Neural progenitor cell (in vitro differentiated cells): ENCODE data around the gene KPNB1. TPM values are rescaled to one million over a fixed set of nuclear protein-coding genes. Genes with fewer than 3 reads are reported as not detected.

Experiments
- DNase-seq: peaks from one replicate; pipeline ENCODE4 v3.0.0-alpha.2; 2016; ENCODE audit warnings: low spot score
- H2AFZ ChIP-seq: fragments of 200-600 bp; sonication (generic); replicated peaks from 2 replicates; pipeline ENCODE4 v1.6.1; 2016; ENCODE audit warnings: antibody characterized with exemption
- H3F3A ChIP-seq: fragments of 200-600 bp; sonication (generic); 2 replicates; pipeline ENCODE4 v1.6.1; 2016; ENCODE audit warnings: antibody characterized with exemption, low read depth
- H3K27ac ChIP-seq: fragments of 200-600 bp; sonication (generic); 2 replicates; pipeline ENCODE4 v1.5.1; 2016; ENCODE audit warnings: mild to moderate bottlenecking
- H3K27me3 ChIP-seq: fragments of 200-600 bp; sonication (generic); 2 replicates; pipeline ENCODE4 v1.6.1; 2016; ENCODE audit warnings: mild to moderate bottlenecking, moderate library complexity
- H3K36me3 ChIP-seq: fragments of 200-600 bp; sonication (generic); 2 replicates; pipeline ENCODE4 v1.5.1; 2016
- H3K4me1 ChIP-seq: fragments of 200-600 bp; sonication (generic); 2 replicates; pipeline ENCODE4 v1.6.1; 2016; ENCODE audit warnings: mixed run types
- H3K4me2 ChIP-seq: fragments of 200-600 bp; sonication (generic); 2 replicates; pipeline ENCODE4 v1.6.1; 2016
- H3K4me3 ChIP-seq: fragments of 200-600 bp; sonication (generic); 2 replicates; pipeline ENCODE4 v1.5.1; 2016
- H3K79me2 ChIP-seq: fragments of 200-600 bp; sonication (generic); 2 replicates; pipeline ENCODE4 v1.6.1; 2016; ENCODE audit warnings: low read depth
- H3K9ac ChIP-seq: fragments of 200-600 bp; sonication (generic); 2 replicates; pipeline ENCODE4 v1.6.1; 2016
- H3K9me3 ChIP-seq: fragments of 200-600 bp; sonication (generic); 2 replicates; pipeline ENCODE4 v1.5.1; 2016; ENCODE audit warnings: low read depth
- H4K20me1 ChIP-seq: fragments of 200-600 bp; sonication (generic); 2 replicates; pipeline ENCODE4 v1.6.1; 2016; ENCODE audit warnings: low read depth
- H3K27ac Mint-ChIP-seq: 3 replicates; pipeline ENCODE4 v1.8.0; 2021; ENCODE audit warnings: mixed read lengths
- H3K27me3 Mint-ChIP-seq: 2 replicates; pipeline ENCODE4 v1.8.0; 2022; ENCODE audit warnings: low read depth, mild to moderate bottlenecking, inconsistent platforms, moderate library complexity, mixed read lengths; ENCODE audit not compliant: insufficient read depth
- H3K36me3 Mint-ChIP-seq: 3 replicates; pipeline ENCODE4 v1.8.0; 2021; ENCODE audit warnings: mixed read lengths
- H3K4me1 Mint-ChIP-seq: 3 replicates; pipeline ENCODE4 v1.8.0; 2021; ENCODE audit warnings: mixed read lengths
- H3K4me3 Mint-ChIP-seq: 3 replicates; pipeline ENCODE4 v1.8.0; 2021; ENCODE audit warnings: mild to moderate bottlenecking, moderate library complexity, mixed read lengths
- H3K9me3 Mint-ChIP-seq: 3 replicates; pipeline ENCODE4 v1.8.0; 2020; ENCODE audit warnings: mixed read lengths
- EZH2 ChIP-seq: fragments of 200-600 bp; sonication (generic); IDR thresholded peaks from 2 replicates; pipeline ENCODE4 v1.6.1; 2017; ENCODE audit warnings: antibody characterized with exemption, mild to moderate bottlenecking, moderate library complexity
- EZH2phosphoT487 ChIP-seq: fragments of 200-600 bp; sonication (generic); IDR thresholded peaks from 2 replicates; pipeline ENCODE4 v1.6.1; 2017; ENCODE audit warnings: antibody characterized with exemption
- total RNA-seq: library from RNA; depleted of rRNA; stranded (reverse); fragments of >200 nt; gene quantifications from 2 replicates; pipeline ENCODE4 v1.2.3, GENCODE V29; 2015; ENCODE audit warnings: low replicate concordance
- TF ChIP-seq, protein P1 (sequence below): fragments of 200-600 bp; sonication (generic); IDR thresholded peaks from 2 replicates; pipeline ENCODE4 v1.5.1; 2017; ENCODE audit warnings: antibody characterized with exemption, mild to moderate bottlenecking

KPNB1 gene
- total RNA-seq, 1 donor from 2014 or later = 543 TPM

DNA sequence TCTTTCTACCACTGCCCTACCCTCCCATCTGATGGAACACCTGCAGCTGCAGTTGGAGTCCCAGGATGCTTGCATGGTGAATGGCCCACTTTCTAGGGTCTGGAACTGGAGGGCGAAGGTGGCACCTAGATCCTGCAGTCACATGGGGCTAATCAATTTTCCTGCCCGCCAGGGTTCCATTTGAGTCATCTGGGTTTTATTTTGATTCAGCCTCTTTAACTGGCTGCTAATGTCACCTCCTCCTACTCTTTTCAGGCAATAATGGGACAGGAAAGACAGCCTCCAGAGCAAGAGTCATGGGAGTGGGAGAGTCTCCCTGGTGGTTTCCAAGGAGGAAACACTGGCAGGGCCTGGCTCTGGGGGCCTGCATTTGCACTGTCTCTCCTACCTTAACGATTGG is 40.4 kb downstream of the KPNB1 start:
- no peak overlapping the region for H3K4me2 ChIP-seq
- Mint-ChIP-seq H3K9me3 (no peaks in the 10 kb centered on the region), H3K36me3 (peaks cover 8% of the 10 kb centered on the region), H3K4me1 (peaks cover 37% of the 10 kb centered on the region), H3K27ac (no peak overlapping the region), H3K4me3 (no peak overlapping the region), H3K27me3 (no peaks in the 10 kb centered on the region)
- DNase-seq = no peak
- no peaks in the 10 kb centered on the region for H3K36me3 ChIP-seq
- peaks cover 50% of the 10 kb centered on the region for H3F3A ChIP-seq
- peaks cover 26% of the 10 kb centered on the region for H4K20me1 ChIP-seq
- no peak overlapping the region for H2AFZ ChIP-seq
- H3K9ac ChIP-seq = no peak overlapping the region
- no peaks in the 10 kb centered on the region for H3K9me3 ChIP-seq
- no peaks in the 10 kb centered on the region for H3K27me3 ChIP-seq
- no peak overlapping the region for H3K27ac ChIP-seq
- H3K79me2 ChIP-seq = no peaks in the 10 kb centered on the region
- no peak for TF ChIP-seq EZH2
- no peak for TF ChIP-seq EZH2phosphoT487
- TF ChIP-seq, protein P1, sequence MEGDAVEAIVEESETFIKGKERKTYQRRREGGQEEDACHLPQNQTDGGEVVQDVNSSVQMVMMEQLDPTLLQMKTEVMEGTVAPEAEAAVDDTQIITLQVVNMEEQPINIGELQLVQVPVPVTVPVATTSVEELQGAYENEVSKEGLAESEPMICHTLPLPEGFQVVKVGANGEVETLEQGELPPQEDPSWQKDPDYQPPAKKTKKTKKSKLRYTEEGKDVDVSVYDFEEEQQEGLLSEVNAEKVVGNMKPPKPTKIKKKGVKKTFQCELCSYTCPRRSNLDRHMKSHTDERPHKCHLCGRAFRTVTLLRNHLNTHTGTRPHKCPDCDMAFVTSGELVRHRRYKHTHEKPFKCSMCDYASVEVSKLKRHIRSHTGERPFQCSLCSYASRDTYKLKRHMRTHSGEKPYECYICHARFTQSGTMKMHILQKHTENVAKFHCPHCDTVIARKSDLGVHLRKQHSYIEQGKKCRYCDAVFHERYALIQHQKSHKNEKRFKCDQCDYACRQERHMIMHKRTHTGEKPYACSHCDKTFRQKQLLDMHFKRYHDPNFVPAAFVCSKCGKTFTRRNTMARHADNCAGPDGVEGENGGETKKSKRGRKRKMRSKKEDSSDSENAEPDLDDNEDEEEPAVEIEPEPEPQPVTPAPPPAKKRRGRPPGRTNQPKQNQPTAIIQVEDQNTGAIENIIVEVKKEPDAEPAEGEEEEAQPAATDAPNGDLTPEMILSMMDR = no peak
- peaks cover 25% of the 10 kb centered on the region for H3K4me1 ChIP-seq
- no peak overlapping the region for H3K4me3 ChIP-seq

DNA sequence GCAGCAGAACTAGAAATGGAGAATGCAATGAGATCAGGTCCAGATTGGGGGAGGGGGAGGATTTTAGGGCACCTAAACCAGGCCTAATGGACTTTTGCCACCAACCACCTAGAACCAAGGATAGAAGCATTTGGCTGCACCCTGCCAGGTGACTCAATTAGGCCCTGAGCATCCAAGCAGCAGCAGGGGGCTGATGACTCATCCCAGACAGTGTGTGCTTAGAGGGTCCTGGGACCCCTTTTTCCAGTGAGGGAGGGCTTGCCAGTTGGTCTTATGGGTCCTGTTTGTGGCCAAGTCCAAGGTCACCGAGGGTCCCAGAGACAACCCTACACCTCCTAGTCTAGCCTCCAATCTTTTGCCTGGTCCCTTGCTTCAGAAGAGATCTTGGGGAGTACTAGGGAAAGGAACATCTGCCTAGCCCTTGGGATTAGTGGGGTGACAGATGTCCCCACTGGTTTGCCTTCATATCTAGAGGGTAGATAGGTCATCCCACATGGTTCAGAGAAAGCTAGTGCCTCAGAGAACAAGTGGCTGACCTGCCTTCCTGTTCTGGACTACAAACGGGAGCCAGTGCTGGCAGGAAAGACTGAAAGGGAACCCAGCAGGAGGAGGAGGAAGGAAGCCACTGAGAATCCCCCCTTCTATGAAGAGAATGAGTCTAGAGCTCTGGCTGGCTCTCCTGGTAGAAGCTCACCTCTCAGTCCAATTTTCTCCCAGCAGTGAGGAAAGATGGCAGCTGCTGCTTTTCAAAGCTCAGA is 42.6 kb downstream of the KPNB1 start:
- DNase-seq = no peak

DNA sequence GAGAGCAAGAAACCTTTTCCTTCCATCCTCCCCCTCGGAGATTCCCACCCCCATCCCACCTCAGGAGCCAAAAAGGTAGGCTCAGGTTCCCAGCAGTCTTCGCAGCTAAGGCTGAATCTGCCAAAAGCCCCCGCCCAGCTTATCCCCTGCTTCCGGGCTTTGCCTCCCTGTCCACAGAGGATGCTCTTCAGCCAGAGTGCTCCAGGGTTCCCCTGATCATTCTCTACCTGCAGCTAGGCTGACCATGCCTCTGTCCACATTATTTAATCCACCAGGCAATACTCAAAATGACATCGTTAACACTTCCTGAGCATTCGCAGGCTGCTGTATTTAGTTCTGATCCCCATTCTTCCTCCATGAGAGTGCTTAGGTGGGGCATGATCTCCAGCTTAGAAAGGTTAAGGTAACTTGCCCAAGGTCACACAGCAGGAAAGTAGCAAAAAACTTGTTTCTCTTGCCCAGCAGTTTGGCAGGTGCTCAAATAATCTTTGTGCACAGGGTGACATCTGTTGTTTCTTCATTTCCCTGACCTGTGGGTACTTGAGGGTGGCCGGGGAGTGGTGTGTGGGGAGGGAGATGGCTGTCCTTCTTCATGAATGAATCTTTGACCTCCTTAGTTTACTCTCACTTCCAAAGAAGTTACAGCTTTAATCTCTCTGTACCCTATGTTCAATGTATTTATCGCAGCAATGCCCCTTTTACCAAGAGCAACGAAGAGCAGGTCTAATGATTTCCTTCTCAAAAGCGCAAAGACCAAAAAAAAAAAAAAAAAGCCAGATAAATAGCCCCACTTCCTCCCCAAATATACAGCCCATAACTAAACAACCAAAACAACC is 43.4 kb downstream of the KPNB1 start:
- Histone ChIP-seq H2AFZ (no peak overlapping the region), H3K4me2 (peak overlapping the region; percentile 93), H3K9ac (no peak overlapping the region), H3K79me2 (no peaks in the 10 kb centered on the region), H3K4me1 (peaks cover 10% of the 10 kb centered on the region), H3K27me3 (no peaks in the 10 kb centered on the region), H3F3A (peaks cover 20% of the 10 kb centered on the region), H3K27ac (no peak overlapping the region), H3K36me3 (no peaks in the 10 kb centered on the region), H3K9me3 (no peaks in the 10 kb centered on the region), H4K20me1 (peaks cover 20% of the 10 kb centered on the region), H3K4me3 (peak overlapping the region; percentile 95)
- TF ChIP-seq, protein P1 = no peak
- TF ChIP-seq EZH2phosphoT487 (no peak), EZH2 (no peak)
- no peak for DNase-seq
- Mint-ChIP-seq H3K36me3 (no peaks in the 10 kb centered on the region), H3K4me1 (peaks cover 33% of the 10 kb centered on the region), H3K9me3 (no peaks in the 10 kb centered on the region), H3K27me3 (peaks cover 9% of the 10 kb centered on the region), H3K4me3 (peak overlapping the region; percentile 90), H3K27ac (peak overlapping the region; percentile 35)

More for the DNA sequence above, 42.6 kb downstream of the KPNB1 start:
- H3K36me3 ChIP-seq = no peaks in the 10 kb centered on the region
- H3K4me3 ChIP-seq = no peak overlapping the region
- Mint-ChIP-seq H3K27me3 (peaks cover 9% of the 10 kb centered on the region), H3K9me3 (no peaks in the 10 kb centered on the region), H3K4me1 (peaks cover 35% of the 10 kb centered on the region), H3K4me3 (peak overlapping the region; percentile 90), H3K36me3 (no peaks in the 10 kb centered on the region), H3K27ac (peak overlapping the region; percentile 35)
- peaks cover 28% of the 10 kb centered on the region for H3F3A ChIP-seq
- no peaks in the 10 kb centered on the region for H3K27me3 ChIP-seq
- H3K9ac ChIP-seq = no peak overlapping the region
- H2AFZ ChIP-seq = no peak overlapping the region
- H4K20me1 ChIP-seq = peaks cover 25% of the 10 kb centered on the region
- H3K79me2 ChIP-seq = no peaks in the 10 kb centered on the region
- peak overlapping the region; percentile 93 for H3K4me2 ChIP-seq
- TF ChIP-seq EZH2 (no peak), EZH2phosphoT487 (no peak)
- TF ChIP-seq, protein P1 = no peak
- H3K27ac ChIP-seq = no peak overlapping the region
- H3K4me1 ChIP-seq = peaks cover 17% of the 10 kb centered on the region
- no peaks in the 10 kb centered on the region for H3K9me3 ChIP-seq
